ENCODE data around the gene SUPT3H.

DNA sequence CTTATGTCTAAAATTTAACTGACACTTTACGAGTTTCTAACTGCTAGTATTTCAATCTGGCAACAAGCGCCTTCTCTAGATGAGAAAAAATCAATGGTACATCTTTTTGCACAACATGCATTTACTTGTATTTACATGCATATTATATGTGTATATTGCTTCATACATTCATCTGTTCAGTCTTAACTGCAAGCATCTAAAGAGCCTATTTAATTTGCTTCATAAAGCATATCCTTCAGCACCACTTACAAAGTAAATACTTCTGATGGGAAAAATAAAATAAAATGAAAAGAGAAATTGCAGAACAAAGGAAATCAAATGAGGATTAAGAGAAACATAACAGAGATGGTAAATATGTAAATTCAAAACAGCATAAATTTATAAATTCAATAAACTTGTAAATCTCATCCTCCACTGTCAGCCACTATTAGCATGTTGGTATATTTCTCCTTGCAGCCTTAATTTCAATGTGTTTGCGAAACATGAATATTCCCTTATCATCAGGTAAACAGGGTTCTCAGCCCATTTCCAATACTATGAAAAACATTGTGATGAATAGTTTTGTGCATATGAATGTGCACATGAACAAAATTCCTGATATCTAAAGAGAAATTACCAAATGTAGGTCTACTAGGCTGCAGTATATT is 382.1 kb downstream of the SUPT3H start:
- TF ChIP-seq, protein P1, sequence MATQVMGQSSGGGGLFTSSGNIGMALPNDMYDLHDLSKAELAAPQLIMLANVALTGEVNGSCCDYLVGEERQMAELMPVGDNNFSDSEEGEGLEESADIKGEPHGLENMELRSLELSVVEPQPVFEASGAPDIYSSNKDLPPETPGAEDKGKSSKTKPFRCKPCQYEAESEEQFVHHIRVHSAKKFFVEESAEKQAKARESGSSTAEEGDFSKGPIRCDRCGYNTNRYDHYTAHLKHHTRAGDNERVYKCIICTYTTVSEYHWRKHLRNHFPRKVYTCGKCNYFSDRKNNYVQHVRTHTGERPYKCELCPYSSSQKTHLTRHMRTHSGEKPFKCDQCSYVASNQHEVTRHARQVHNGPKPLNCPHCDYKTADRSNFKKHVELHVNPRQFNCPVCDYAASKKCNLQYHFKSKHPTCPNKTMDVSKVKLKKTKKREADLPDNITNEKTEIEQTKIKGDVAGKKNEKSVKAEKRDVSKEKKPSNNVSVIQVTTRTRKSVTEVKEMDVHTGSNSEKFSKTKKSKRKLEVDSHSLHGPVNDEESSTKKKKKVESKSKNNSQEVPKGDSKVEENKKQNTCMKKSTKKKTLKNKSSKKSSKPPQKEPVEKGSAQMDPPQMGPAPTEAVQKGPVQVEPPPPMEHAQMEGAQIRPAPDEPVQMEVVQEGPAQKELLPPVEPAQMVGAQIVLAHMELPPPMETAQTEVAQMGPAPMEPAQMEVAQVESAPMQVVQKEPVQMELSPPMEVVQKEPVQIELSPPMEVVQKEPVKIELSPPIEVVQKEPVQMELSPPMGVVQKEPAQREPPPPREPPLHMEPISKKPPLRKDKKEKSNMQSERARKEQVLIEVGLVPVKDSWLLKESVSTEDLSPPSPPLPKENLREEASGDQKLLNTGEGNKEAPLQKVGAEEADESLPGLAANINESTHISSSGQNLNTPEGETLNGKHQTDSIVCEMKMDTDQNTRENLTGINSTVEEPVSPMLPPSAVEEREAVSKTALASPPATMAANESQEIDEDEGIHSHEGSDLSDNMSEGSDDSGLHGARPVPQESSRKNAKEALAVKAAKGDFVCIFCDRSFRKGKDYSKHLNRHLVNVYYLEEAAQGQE (IDR thresholded peaks at IDR 0.05; ENCODE audit: low read depth): no peak
- no peak for TF ChIP-seq TAF1 (IDR thresholded peaks at IDR 0.05; ENCODE audit: low read depth)
- no peak for TF ChIP-seq CEBPB (IDR thresholded peaks at IDR 0.05)
- TF ChIP-seq EP300 (IDR thresholded peaks at IDR 0.05; ENCODE audit: borderline replicate concordance): no peak
- TF ChIP-seq NFIC (IDR thresholded peaks at IDR 0.05): no peak
- TF ChIP-seq TCF12 (IDR thresholded peaks at IDR 0.05; ENCODE audit: low read depth): no peak
- no peak for TF ChIP-seq FOXM1 (IDR thresholded peaks at IDR 0.05; ENCODE audit: borderline replicate concordance, low read depth)
- TF ChIP-seq RAD21 (IDR thresholded peaks at IDR 0.05; ENCODE audit: low read depth): no peak
- TF ChIP-seq, protein P2, sequence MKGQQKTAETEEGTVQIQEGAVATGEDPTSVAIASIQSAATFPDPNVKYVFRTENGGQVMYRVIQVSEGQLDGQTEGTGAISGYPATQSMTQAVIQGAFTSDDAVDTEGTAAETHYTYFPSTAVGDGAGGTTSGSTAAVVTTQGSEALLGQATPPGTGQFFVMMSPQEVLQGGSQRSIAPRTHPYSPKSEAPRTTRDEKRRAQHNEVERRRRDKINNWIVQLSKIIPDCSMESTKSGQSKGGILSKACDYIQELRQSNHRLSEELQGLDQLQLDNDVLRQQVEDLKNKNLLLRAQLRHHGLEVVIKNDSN (IDR thresholded peaks at IDR 0.05): no peak
- no peak for TF ChIP-seq CREB1 (IDR thresholded peaks at IDR 0.05; ENCODE audit: low read depth)
